Measurements from ENCODE around the gene DAPK2. TPM values are rescaled to one million over a fixed set of nuclear protein-coding genes. Genes with fewer than 3 reads are reported as not detected.
A peak's percentile ranks its signal among the peaks of the same experiment; 100 is the strongest.

The DAPK2 gene
- total RNA-seq, 1 experiment from 2014 or later = 2.3 TPM

- Mint-ChIP-seq H3K4me1 (peaks cover 33% of the 10 kb centered on the region), H3K27me3 (ENCODE audit: low read depth) (no peaks in the 10 kb centered on the region), H3K4me3 (peak overlapping the region; percentile 99), H3K36me3 (peaks cover 26% of the 10 kb centered on the region), H3K9me3 (peaks cover 4% of the 10 kb centered on the region), H3K27ac (peak overlapping the region; percentile 99)
- DNase-seq (ENCODE audit: low spot score) (no peak), ATAC-seq (no peak)
- CTCF ChIA-PET = interaction anchor here (1.8 to 2.7 kb wide), 4 partner anchors 23 to 340 kb away, joined by 7 to 19 read pairs (median 12); no protein-coding TSS in a partner anchor
- POLR2A ChIA-PET = interaction anchor here (1.1 kb wide), 1 partner anchor 19 kb away, joined by 3 read pairs; no protein-coding TSS in a partner anchor
- TF ChIP-seq RORB (CRISPR knock-in tag; IDR thresholded peaks at IDR 0.05) = no peak
- no peak for TF ChIP-seq JAZF1 (CRISPR knock-in tag; IDR thresholded peaks at IDR 0.05)
- no peak for TF ChIP-seq PREB (CRISPR knock-in tag; IDR thresholded peaks at IDR 0.05; ENCODE audit: borderline replicate concordance)
- TF ChIP-seq E2F4 (CRISPR knock-in tag; IDR thresholded peaks at IDR 0.05; ENCODE audit: borderline replicate concordance, low read depth) = no peak
- TF ChIP-seq STAT6 (CRISPR knock-in tag; conservative IDR thresholded peaks at IDR 0.05; ENCODE audit: low read depth) = no peak
- no peak for TF ChIP-seq FOXP4 (CRISPR knock-in tag; IDR thresholded peaks at IDR 0.05)
- TF ChIP-seq CTCF (IDR thresholded peaks at IDR 0.05) = no peak
- no peak for TF ChIP-seq FOXK1 (CRISPR knock-in tag; IDR thresholded peaks at IDR 0.05)
- no peak for TF ChIP-seq ZNF425 (CRISPR knock-in tag; conservative IDR thresholded peaks at IDR 0.05)
- TF ChIP-seq TP53 (CRISPR knock-in tag; IDR thresholded peaks at IDR 0.05) = no peak
- TF ChIP-seq ZSCAN18 (CRISPR knock-in tag; IDR thresholded peaks at IDR 0.05) = no peak
- TF ChIP-seq SOX15 (CRISPR knock-in tag; IDR thresholded peaks at IDR 0.05) = no peak
- TF ChIP-seq RELA (CRISPR knock-in tag; IDR thresholded peaks at IDR 0.05; ENCODE audit: borderline replicate concordance) = no peak
- TF ChIP-seq NFYB (CRISPR knock-in tag; conservative IDR thresholded peaks at IDR 0.05; ENCODE audit: low read depth) = no peak
- no peak for TF ChIP-seq E2F1 (CRISPR knock-in tag; IDR thresholded peaks at IDR 0.05)
- TF ChIP-seq HMGXB4 (CRISPR knock-in tag; IDR thresholded peaks at IDR 0.05) = no peak
- no peak for TF ChIP-seq MXD4 (CRISPR knock-in tag; IDR thresholded peaks at IDR 0.05; ENCODE audit: borderline replicate concordance)
- no peak for TF ChIP-seq ZNF317 (CRISPR knock-in tag; IDR thresholded peaks at IDR 0.05; ENCODE audit: borderline replicate concordance, low read depth)
Measured at GRCh38 chr15:64092075-64092820, 46.0 kb upstream of the DAPK2 start.

Data from WTC11 (cell line).